Chondrocyte (in vitro differentiated cells): Measurements from ENCODE around the gene CDPF1. TPM values are rescaled to one million over a fixed set of nuclear protein-coding genes. Genes with fewer than 3 reads are reported as not detected.
A peak's percentile ranks its signal among the peaks of the same experiment; 100 is the strongest.
"Not testable (repeated sequence)": the region's sequence is repeated elsewhere in the genome, so short reads cannot be mapped to it uniquely, and the experiment has no call there.

Experiments
- DNase-seq: peaks from one replicate; pipeline ENCODE4 v3.0.0; 2021; ENCODE audit warnings: mixed read lengths, low spot score
- H3K27ac Mint-ChIP-seq: one replicate; pipeline ENCODE4 v1.8.0; 2021; ENCODE audit warnings: mild to moderate bottlenecking, moderate library complexity, mixed read lengths; ENCODE audit not compliant: unreplicated experiment
- H3K27me3 Mint-ChIP-seq: 2 replicates; pipeline ENCODE4 v1.8.0; 2021; ENCODE audit warnings: low read depth, mixed read lengths
- H3K36me3 Mint-ChIP-seq: 2 replicates; pipeline ENCODE4 v1.8.0; 2021; ENCODE audit warnings: low read depth, mixed read lengths
- H3K4me1 Mint-ChIP-seq: 2 replicates; pipeline ENCODE4 v1.8.0; 2021; ENCODE audit warnings: low read depth, mild to moderate bottlenecking, mixed read lengths
- H3K4me3 Mint-ChIP-seq: one replicate; pipeline ENCODE4 v1.8.0; 2021; ENCODE audit warnings: mild to moderate bottlenecking, moderate library complexity, mixed read lengths; ENCODE audit not compliant: unreplicated experiment
- H3K9me3 Mint-ChIP-seq: 2 replicates; pipeline ENCODE4 v1.8.0; 2021; ENCODE audit warnings: low read depth, mixed read lengths
- total RNA-seq: library from RNA; stranded (reverse); gene quantifications from 3 replicates; pipeline ENCODE4 v1.2.1, GENCODE V29; 2021
- TF ChIP-seq, protein P1 (sequence below): fragments of 200-600 bp; sonication (generic); IDR thresholded peaks from 2 replicates; pipeline ENCODE4 v1.5.0; 2021; ENCODE audit warnings: antibody characterized with exemption, mild to moderate bottlenecking, moderate library complexity

Gene CDPF1
- total RNA-seq, 1 donor from 2014 or later = 9.9 TPM

DNA sequence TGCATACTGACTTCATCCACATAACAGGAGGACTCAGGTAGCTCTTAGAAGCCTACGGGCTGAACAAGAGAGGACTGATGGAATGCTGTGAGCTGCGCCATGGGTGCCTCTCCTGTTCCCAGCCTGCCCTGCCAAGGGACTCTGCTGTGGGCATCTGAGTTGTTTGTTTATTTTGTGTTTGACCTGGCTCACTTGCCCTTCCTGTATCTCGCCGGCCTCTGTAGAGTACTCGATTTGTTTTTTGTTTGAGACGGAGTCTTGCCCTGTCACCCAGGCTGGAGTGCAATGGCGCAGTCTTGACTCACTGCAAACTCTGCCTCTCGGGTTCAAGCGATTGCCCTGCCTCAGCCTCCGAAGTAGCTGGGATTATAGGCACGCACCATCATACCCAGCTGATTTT, 19.5 kb upstream of the CDPF1 start:
- TF ChIP-seq, protein P1, sequence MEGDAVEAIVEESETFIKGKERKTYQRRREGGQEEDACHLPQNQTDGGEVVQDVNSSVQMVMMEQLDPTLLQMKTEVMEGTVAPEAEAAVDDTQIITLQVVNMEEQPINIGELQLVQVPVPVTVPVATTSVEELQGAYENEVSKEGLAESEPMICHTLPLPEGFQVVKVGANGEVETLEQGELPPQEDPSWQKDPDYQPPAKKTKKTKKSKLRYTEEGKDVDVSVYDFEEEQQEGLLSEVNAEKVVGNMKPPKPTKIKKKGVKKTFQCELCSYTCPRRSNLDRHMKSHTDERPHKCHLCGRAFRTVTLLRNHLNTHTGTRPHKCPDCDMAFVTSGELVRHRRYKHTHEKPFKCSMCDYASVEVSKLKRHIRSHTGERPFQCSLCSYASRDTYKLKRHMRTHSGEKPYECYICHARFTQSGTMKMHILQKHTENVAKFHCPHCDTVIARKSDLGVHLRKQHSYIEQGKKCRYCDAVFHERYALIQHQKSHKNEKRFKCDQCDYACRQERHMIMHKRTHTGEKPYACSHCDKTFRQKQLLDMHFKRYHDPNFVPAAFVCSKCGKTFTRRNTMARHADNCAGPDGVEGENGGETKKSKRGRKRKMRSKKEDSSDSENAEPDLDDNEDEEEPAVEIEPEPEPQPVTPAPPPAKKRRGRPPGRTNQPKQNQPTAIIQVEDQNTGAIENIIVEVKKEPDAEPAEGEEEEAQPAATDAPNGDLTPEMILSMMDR = no peak
- H3K36me3 Mint-ChIP-seq = peaks cover 5% of the 10 kb centered on the region
- peak overlapping the region; percentile 10 for H3K4me3 Mint-ChIP-seq
- no peaks in the 10 kb centered on the region for H3K9me3 Mint-ChIP-seq
- no peaks in the 10 kb centered on the region for H3K27me3 Mint-ChIP-seq
- H3K27ac Mint-ChIP-seq = no peak overlapping the region
- DNase-seq = no peak
- H3K4me1 Mint-ChIP-seq = peaks cover 23% of the 10 kb centered on the region

- Mint-ChIP-seq H3K4me3 (peak within 1 kb of the TSS; percentile 90), H3K9me3 (no peaks in the 10 kb centered on the region), H3K4me1 (peaks cover 25% of the 10 kb centered on the region), H3K27ac (peak within 1 kb of the TSS; percentile 70), H3K27me3 (peaks cover 1% of the 10 kb centered on the region), H3K36me3 (peaks cover 3% of the 10 kb centered on the region)
- DNase-seq = no peak
- TF ChIP-seq, protein P1 = no peak
Observed at GRCh38 chr22:46267431-46268279, 17.6 kb upstream of the CDPF1 start, which contains the start of gene TTC38. TTC38 (plus strand) TSS chr22:46268008; CDS start chr22:46268040, 32 bp downstream.

DNA sequence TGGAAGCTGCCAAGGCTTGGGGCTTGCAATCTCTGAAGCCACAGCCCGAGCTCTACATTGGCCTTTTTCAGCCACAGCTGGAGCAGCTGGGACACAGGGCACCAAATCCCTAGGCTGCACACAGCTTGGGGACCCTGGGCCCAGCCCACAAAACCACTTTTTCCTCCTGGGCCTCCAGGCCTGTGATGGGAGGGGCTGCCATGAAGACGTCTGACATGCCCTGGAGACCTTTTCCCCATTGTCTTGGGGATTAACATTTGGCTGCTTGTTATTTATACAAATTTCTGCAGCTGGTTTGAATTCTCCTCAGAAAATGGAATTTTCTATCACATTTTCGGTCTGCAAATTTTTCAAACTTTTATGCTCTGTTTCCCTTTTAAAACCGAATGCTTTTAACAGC, 15.5 kb upstream of the CDPF1 start:
- not testable (repeated sequence) for H3K4me3 Mint-ChIP-seq, DNase-seq, H3K27ac Mint-ChIP-seq, H3K27me3 Mint-ChIP-seq, H3K36me3 Mint-ChIP-seq
- H3K4me1 Mint-ChIP-seq = peaks cover 25% of the 10 kb centered on the region
- peaks cover 13% of the 10 kb centered on the region for H3K9me3 Mint-ChIP-seq

DNA sequence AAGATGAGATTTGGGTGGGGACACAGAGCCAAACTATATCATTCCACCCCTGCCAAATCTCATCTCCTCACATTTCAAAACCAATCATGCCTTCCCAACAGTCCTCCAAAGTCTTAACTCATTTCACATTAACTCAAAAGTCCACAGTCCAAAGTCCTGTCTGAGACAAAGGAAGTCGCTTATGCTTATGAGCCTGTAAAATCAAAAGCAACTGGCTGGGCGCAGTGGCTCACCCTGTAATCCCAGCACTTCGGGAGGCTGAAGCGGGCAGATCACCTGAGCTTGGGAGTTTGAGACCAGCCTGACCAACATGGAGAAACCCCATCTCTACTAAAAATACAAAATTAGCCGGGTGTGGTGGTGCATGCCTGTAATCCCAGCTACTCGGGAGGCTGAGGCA, 14.4 kb upstream of the CDPF1 start:
- peaks cover 11% of the 10 kb centered on the region for H3K27me3 Mint-ChIP-seq
- not testable (repeated sequence) for H3K36me3 Mint-ChIP-seq, DNase-seq, H3K27ac Mint-ChIP-seq, H3K4me3 Mint-ChIP-seq
- peaks cover 22% of the 10 kb centered on the region for H3K4me1 Mint-ChIP-seq
- H3K9me3 Mint-ChIP-seq = peaks cover 21% of the 10 kb centered on the region

- TF ChIP-seq, protein P1 = no peak
- Mint-ChIP-seq H3K27me3 (peaks cover 11% of the 10 kb centered on the region), H3K27ac (no peak within 1 kb of the TSS), H3K36me3 (peaks cover 11% of the 10 kb centered on the region), H3K4me1 (peaks cover 12% of the 10 kb centered on the region), H3K9me3 (peaks cover 34% of the 10 kb centered on the region), H3K4me3 (peak within 1 kb of the TSS; percentile 36)
- DNase-seq = no peak
Observed at GRCh38 chr22:46263216-46263590, 13.1 kb upstream of the CDPF1 start, which contains the start of gene PKDREJ. PKDREJ (minus strand) TSS chr22:46263343; CDS start chr22:46263322, 21 bp downstream.

DNA sequence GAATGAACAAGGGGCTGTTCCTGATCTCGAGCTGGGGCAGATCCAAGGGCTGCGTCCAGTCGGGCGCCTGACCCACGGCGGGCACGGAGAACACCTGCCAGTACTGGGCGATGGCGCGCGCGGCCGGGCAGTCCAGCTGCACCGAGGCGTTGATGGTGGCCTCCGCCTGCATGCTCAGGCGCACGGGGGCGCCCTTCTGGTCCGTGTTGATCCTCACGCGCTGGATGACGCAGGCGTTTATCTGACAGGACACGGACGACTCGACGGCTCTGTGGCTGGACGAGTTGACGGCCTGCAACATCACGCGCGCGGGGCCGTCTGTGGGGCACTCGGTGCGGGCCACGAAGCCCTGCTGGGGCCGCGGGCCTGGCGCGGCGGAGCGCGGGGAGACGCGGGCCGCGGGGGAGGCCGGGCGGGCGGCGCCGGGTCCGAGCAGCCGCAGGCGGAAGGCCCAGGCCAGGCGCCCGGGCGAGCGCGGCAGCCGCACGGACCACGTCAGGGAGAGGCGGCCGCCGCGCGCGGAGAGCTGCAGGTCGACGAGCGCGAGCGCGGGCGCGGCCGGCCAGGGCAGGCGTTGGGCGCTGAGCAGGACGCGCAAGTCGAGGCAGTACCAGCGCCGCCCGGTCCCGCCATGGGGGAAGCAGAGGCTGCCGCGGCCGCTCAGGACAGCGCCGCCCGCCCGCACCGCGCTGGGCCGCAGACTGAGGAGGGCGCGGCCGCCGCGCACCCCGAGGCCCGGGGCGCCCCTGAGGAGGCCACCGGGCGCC, 12.5 kb upstream of the CDPF1 start:
- no peak overlapping the region for H3K27ac Mint-ChIP-seq
- no peak for DNase-seq
- peaks cover 9% of the 10 kb centered on the region for H3K4me1 Mint-ChIP-seq
- no peak overlapping the region for H3K4me3 Mint-ChIP-seq
- TF ChIP-seq, protein P1 = peak; percentile 50
- peaks cover 13% of the 10 kb centered on the region for H3K36me3 Mint-ChIP-seq
- peaks cover 11% of the 10 kb centered on the region for H3K27me3 Mint-ChIP-seq
- peaks cover 39% of the 10 kb centered on the region for H3K9me3 Mint-ChIP-seq
